K562 (cell line): Measurements from ENCODE around the gene PINK1. TPM values are rescaled to one million over a fixed set of nuclear protein-coding genes. Genes with fewer than 3 reads are reported as not detected.

Source experiments
- CC2D1A ChIP-seq: fragments of 450-650 bp; IDR thresholded peaks from 2 replicates; pipeline ENCODE4 v1.6.1; 2017; ENCODE audit warnings: mild to moderate bottlenecking
- NFIC ChIP-seq: fragments of 450-650 bp; IDR thresholded peaks from 2 replicates; pipeline ENCODE4 v1.6.1; 2017; ENCODE audit warnings: mild to moderate bottlenecking, inconsistent platforms
- RBM34 ChIP-seq: fragments of 200-400 bp; formaldehyde crosslinking; IDR thresholded peaks from 2 replicates; pipeline ENCODE4 v1.6.1; 2018; ENCODE audit warnings: low read length, borderline replicate concordance; ENCODE audit not compliant: insufficient read depth
- RCOR1 ChIP-seq, 2 experiments: IDR thresholded peaks; 2 replicates each; pipeline ENCODE4 v1.6.1; 2012; ENCODE audit warnings: low read depth in 2 of 2, low read length in 2 of 2, borderline replicate concordance in 1 of 2, improper control_type of control experiment in 1 of 2
- STAT6 ChIP-seq: sonication (generic); formaldehyde crosslinking; IDR thresholded peaks from 2 replicates; pipeline ENCODE4 v1.8.1; 2023; ENCODE audit warnings: mild to moderate bottlenecking, missing genetic modification reagents
- TEAD4 ChIP-seq, 2 experiments: sonication (generic) in 1 of 2; formaldehyde crosslinking in 1 of 2; IDR thresholded peaks; 2 replicates each; pipeline versions ENCODE4 v1.6.1 to v1.8.0; 2012 to 2022; ENCODE audit warnings: borderline replicate concordance in 1 of 2, inconsistent platforms in 1 of 2, low read length in 1 of 2, mild to moderate bottlenecking in 1 of 2, missing genetic modification reagents in 1 of 2
- ZNF146 ChIP-seq: IDR thresholded peaks from one replicate; pipeline ENCODE4 v1.6.1; 2018; ENCODE audit warnings: missing compliant biosample characterization; ENCODE audit not compliant: unreplicated experiment
- polyA plus RNA-seq, 8 experiments: library from polyadenylated mRNA; depleted of rRNA in 4 of 8; stranded (reverse) in 5 of 8; unstranded in 3 of 8; fragments of >200 nt; fragmentation: Nextera tagmentation in 2 of 8; fragmentation: Illumina TruSeq in 1 of 8; extraction: Ambion mirVana in 2 of 8; extraction: Trizol in 1 of 8; gene quantifications; 2 replicates each; pipeline versions ENCODE4 v1.2.1 to v1.2.3, GENCODE V29; 2011 to 2014; ENCODE audit warnings: inconsistent platforms in 1 of 8, missing spikeins in 1 of 8
- total RNA-seq, 7 experiments: library from RNA; depleted of rRNA in 6 of 7; stranded (reverse); fragments of >200 nt in 6 of 7; fragmentation: Illumina TruSeq in 2 of 7; extraction: Trizol in 2 of 7; gene quantifications; 2 replicates each; pipeline versions ENCODE4 v1.2.1 to v1.2.3, GENCODE V29; 2011 to 2021; ENCODE audit warnings: low replicate concordance in 1 of 7

The PINK1 gene
- total and polyA plus RNA-seq, 9 of the 15 experiments (the other 6 are each of a cell fraction or from before 2014, with no cell fraction given) = 1.5 to 11.3 (median 6.8) TPM

GRCh38 chr1:20663365-20663764, 30.1 kb downstream of the PINK1 start (continued):
- TF ChIP-seq RBM34 (no peak), NFIC (0 out of 2 replicates have a peak, but pooled peaks have one; percentile 6), ZNF146 (CRISPR knock-in tag) (no peak), TEAD4 (IDR thresholded peaks at IDR 0.05; ENCODE audit: low read length) (no peak), TEAD4 (CRISPR knock-in tag; IDR thresholded peaks at IDR 0.05; ENCODE audit: borderline replicate concordance) (no peak), CC2D1A (no peak), RCOR1 (IDR thresholded peaks at IDR 0.05; ENCODE audit: borderline replicate concordance in 1 of 2, low read depth in 2 of 2, low read length in 2 of 2) (peak in 1 of 2 experiments; percentile 72; a peak in 2 of 4 replicates), STAT6 (CRISPR knock-in tag) (no peak)
